ENCODE data around the gene SLC38A8. TPM values are rescaled to one million over a fixed set of nuclear protein-coding genes. Genes with fewer than 3 reads are reported as not detected.
A peak's percentile ranks its signal among the peaks of the same experiment; 100 is the strongest.

The SLC38A8 gene
- total RNA-seq, 4 donors from 2014 or later, result not detected

DNA sequence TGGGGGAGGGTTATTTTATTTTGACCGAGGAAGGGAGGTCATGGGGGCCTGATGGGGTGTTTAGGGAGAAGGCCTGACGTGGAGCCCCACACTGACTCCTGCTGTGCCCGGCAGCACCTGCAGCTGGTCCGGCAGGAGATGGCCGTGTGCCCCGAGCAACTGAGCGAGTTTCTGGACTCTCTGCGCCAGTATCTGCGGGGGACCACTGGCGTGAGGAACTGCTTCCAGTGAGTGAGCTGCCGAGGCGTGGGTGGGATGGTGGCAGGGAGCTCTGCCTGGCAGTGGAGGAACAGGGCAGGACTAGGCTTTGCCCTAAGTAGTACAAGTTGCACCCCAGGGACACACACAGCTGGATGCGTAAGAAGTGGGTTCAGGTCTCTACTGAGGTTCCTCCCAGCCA, 44.5 kb downstream of the SLC38A8 start:
- WGBS, 2 donors (ENCODE audit: low coverage in 1 of 2), result 94% methylated on average over 13 of the region's 13 CpGs; no CpG with 5 or more reads in 1 of the 2 donors
- DNase-seq, result no peak
- no peak overlapping the region for H3K4me3 ChIP-seq
- H3K27ac ChIP-seq, result no peak overlapping the region
- intact Hi-C loops (cut with DNase I; ENCODE audit: low total_unique reads) (no loop called here), in situ Hi-C loops (cut with MboI; ENCODE audit: low pct_ligation_motif_present in 1 of 4, low pct_unique_long_range_greater_than_20kb in 1 of 4, low sequenced_read_pairs in 3 of 4) (no loop called here)
- H3K27me3 ChIP-seq, result peaks cover 20% of the 10 kb centered on the region
- no peak for TF ChIP-seq POLR2AphosphoS5 (IDR thresholded peaks at IDR 0.05)
- TF ChIP-seq, protein P1, sequence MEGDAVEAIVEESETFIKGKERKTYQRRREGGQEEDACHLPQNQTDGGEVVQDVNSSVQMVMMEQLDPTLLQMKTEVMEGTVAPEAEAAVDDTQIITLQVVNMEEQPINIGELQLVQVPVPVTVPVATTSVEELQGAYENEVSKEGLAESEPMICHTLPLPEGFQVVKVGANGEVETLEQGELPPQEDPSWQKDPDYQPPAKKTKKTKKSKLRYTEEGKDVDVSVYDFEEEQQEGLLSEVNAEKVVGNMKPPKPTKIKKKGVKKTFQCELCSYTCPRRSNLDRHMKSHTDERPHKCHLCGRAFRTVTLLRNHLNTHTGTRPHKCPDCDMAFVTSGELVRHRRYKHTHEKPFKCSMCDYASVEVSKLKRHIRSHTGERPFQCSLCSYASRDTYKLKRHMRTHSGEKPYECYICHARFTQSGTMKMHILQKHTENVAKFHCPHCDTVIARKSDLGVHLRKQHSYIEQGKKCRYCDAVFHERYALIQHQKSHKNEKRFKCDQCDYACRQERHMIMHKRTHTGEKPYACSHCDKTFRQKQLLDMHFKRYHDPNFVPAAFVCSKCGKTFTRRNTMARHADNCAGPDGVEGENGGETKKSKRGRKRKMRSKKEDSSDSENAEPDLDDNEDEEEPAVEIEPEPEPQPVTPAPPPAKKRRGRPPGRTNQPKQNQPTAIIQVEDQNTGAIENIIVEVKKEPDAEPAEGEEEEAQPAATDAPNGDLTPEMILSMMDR (IDR thresholded peaks at IDR 0.05), result no peak
- no peak for TF ChIP-seq EP300 (IDR thresholded peaks at IDR 0.05; ENCODE audit: low read depth)
- TF ChIP-seq POLR2A (IDR thresholded peaks at IDR 0.05), result no peak
- no peaks in the 10 kb centered on the region for H3K36me3 ChIP-seq
- peaks cover 0 to 4% (median 0%) of the 10 kb centered on the region in 4 donors for H3K4me1 ChIP-seq
- H3K9me3 ChIP-seq, result no peaks in the 10 kb centered on the region

DNA sequence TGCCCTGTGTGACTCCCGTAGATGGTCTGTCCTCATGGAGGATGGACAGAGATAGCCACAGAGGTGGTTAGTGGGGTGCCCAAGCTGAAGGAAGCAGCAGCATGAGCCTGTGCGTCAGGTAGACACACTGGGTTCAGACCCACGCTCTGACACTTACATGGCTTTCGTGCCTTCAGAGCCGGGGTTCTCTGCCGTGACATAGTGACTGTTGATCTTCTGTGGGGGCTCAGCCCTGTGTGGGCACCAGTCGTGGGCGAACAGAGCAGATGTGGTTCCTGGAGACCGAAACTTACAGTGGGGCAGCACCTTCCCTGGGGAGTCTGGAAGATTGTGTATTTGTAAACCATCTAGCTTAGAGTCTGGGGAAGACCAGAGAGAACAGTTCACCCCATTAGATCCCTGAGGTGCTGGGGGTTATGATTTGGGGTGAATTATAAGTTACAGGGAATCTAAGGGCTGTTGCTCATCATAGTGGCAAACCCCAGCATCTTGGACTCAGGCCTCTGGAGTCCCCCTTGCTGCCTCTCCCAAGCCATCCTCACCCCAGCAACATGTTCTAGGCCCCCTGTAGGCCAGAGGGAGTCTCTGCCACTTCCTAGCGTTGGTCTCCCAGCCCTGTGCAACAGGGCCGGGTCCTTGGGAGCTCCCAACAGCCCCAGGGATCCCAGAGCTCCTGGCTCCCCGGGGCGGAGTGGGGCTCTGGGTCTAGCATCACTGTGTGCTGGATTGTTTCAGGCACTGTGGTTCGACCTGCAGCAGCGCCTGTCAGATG, 45.9 kb downstream of the SLC38A8 start:
- H3K9me3 ChIP-seq, result no peaks in the 10 kb centered on the region
- H3K4me3 ChIP-seq, result no peak overlapping the region
- intact Hi-C loops (cut with DNase I; ENCODE audit: low total_unique reads) (no loop called here), in situ Hi-C loops (cut with MboI; ENCODE audit: low pct_ligation_motif_present in 1 of 4, low pct_unique_long_range_greater_than_20kb in 1 of 4, low sequenced_read_pairs in 3 of 4) (no loop called here)
- TF ChIP-seq POLR2AphosphoS5 (IDR thresholded peaks at IDR 0.05) (no peak), POLR2A (IDR thresholded peaks at IDR 0.05) (no peak), EP300 (IDR thresholded peaks at IDR 0.05; ENCODE audit: low read depth) (no peak)
- TF ChIP-seq, protein P1 (IDR thresholded peaks at IDR 0.05), result no peak
- no peak overlapping the region for H3K27ac ChIP-seq
- H3K36me3 ChIP-seq, result no peaks in the 10 kb centered on the region
- WGBS, 2 donors (ENCODE audit: low coverage in 1 of 2), result 60 to 83% methylated on average over 1 to 15 of the region's 15 CpGs
- H3K27me3 ChIP-seq, result peaks cover 23% of the 10 kb centered on the region
- H3K4me1 ChIP-seq, result peaks cover 0 to 4% (median 0%) of the 10 kb centered on the region in 4 donors
- no peak for DNase-seq

DNA sequence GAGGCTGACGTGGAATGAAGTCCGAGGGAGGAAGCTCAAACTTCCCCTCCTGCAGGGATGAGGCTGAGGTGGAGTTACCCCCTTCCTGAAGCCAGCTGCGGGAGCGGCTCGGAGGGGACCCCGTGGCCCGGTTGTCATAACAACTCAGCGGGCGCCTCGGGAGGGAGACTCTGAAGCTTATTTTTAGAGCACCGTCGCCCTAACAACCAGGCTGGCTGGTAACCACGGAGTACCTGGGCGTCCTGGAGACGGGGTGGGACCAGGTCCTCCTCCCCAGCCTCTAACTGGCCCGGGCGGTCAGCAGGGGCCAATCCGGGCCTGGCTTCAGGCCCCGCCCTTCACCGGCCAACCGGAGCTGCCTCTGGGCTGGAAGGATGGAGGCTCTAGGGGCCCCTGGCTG, 46.8 kb downstream of the SLC38A8 start:
- WGBS, 2 donors (ENCODE audit: low coverage in 1 of 2), result 0 to 16% methylated on average over 7 to 16 of the region's 21 CpGs
- in situ Hi-C loops (cut with MboI; ENCODE audit: low pct_ligation_motif_present in 1 of 4, low pct_unique_long_range_greater_than_20kb in 1 of 4, low sequenced_read_pairs in 3 of 4), result no loop called here
- no peaks in the 10 kb centered on the region for H3K9me3 ChIP-seq
- no peak overlapping the region for H3K4me3 ChIP-seq
- H3K4me1 ChIP-seq, result peaks cover 0 to 4% (median 0%) of the 10 kb centered on the region in 4 donors
- no peaks in the 10 kb centered on the region for H3K36me3 ChIP-seq
- H3K27me3 ChIP-seq, result peaks cover 31% of the 10 kb centered on the region
- TF ChIP-seq POLR2AphosphoS5 (IDR thresholded peaks at IDR 0.05), result no peak
- no peak for TF ChIP-seq POLR2A (IDR thresholded peaks at IDR 0.05)
- TF ChIP-seq, protein P1 (IDR thresholded peaks at IDR 0.05), result no peak
- no peak for TF ChIP-seq EP300 (IDR thresholded peaks at IDR 0.05; ENCODE audit: low read depth)
- intact Hi-C loops (cut with DNase I; ENCODE audit: low total_unique reads), result no loop called here
- H3K27ac ChIP-seq, result no peak overlapping the region
- peak; percentile 17 for DNase-seq

DNA sequence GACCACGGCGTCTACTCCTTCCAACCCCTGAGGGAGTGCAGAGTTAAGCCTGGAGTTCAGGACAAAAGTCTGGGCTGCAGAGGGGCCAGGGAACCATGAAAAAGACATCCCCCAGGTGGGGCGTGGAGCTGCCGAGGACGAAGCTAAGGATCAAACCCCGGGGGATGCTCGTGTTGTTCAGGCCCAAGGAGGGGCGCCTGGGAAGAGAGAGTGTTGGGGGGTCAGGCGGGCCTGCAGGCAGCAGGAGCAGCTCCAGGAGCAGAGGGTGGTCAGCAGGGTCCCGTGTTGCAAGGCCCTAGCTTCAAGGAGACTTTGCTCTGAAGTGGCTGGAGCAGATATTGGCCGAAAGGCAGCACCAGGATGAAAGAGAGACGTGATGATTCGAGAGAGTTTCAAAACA, 47.9 kb downstream of the SLC38A8 start:
- TF ChIP-seq, protein P1 (IDR thresholded peaks at IDR 0.05), result no peak
- TF ChIP-seq POLR2A (IDR thresholded peaks at IDR 0.05) (no peak), POLR2AphosphoS5 (IDR thresholded peaks at IDR 0.05) (no peak), EP300 (IDR thresholded peaks at IDR 0.05; ENCODE audit: low read depth) (no peak)
- Histone ChIP-seq H3K4me1 (peaks cover 0 to 4% (median 0%) of the 10 kb centered on the region in 4 donors), H3K27me3 (peaks cover 39% of the 10 kb centered on the region), H3K36me3 (no peaks in the 10 kb centered on the region), H3K4me3 (no peak overlapping the region), H3K9me3 (no peaks in the 10 kb centered on the region), H3K27ac (no peak overlapping the region)
- DNase-seq, result no peak
- 80 to 100% methylated on average over 1 to 13 of the region's 13 CpGs for WGBS, 2 donors (ENCODE audit: low coverage in 1 of 2)
- in situ Hi-C loops (cut with MboI; ENCODE audit: low pct_ligation_motif_present in 1 of 4, low pct_unique_long_range_greater_than_20kb in 1 of 4, low sequenced_read_pairs in 3 of 4), result no loop called here
- intact Hi-C loops (cut with DNase I; ENCODE audit: low total_unique reads), result no loop called here
